Hindlimb muscle (tissue), 1 donor: Measurements from ENCODE around the gene AK8. TPM values are rescaled to one million over a fixed set of nuclear protein-coding genes. Genes with fewer than 3 reads are reported as not detected.

ENCODE experiments used
- DNase-seq: peaks from one replicate; pipeline ENCODE4 v3.0.0-alpha.2; 2013
- polyA plus RNA-seq: library from polyadenylated mRNA; unstranded; fragments of 120-200 nt; gene quantifications from one replicate; pipeline ENCODE4 v1.2.1, GENCODE V29; 2013; ENCODE audit not compliant: insufficient read length

Gene AK8
- polyA plus RNA-seq, 1 donor, result 0.48 TPM

DNA sequence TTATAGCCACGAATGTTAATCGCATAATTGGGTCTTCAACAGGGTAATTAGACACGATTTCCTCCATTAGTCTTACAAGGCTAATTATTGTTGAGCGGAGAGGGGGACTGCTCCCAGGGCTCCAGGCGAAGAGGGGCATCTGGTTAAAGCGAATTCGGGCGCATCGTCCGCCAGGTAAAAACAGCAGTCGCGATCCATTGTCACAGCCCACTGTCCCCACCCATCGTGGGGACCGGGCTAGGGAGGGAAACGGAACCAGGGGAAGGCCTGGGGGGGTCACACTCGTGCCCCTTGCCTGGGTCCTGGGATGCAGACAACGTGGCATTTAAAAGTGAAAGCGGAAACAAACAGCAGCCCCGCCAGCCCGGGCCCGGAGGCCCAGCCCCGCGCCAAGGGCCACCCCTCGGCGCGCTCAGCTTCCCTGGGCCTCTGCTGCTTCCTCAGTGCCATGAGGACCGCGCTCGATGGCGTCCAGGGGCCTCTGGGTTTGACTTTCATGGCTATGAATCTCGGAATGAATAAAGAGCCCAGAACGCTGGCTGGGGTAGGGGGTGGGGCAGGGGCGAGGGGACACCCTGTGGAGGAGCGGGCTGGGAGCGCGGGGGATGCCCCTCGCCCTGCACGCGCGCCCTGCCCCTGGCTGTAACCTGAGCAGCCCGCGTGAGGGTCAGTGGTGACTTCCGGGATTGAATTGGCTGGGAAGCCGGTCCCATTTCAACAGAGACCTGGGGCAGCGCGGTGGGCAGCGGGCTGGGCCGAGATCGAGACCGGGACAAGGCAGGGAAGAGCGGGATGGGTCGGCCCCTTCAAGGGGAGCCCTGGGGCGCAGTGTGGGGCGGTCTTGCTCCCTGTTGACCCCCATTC lies 107.9 kb downstream of the AK8 start:
- DNase-seq, result peak; percentile 74

DNA sequence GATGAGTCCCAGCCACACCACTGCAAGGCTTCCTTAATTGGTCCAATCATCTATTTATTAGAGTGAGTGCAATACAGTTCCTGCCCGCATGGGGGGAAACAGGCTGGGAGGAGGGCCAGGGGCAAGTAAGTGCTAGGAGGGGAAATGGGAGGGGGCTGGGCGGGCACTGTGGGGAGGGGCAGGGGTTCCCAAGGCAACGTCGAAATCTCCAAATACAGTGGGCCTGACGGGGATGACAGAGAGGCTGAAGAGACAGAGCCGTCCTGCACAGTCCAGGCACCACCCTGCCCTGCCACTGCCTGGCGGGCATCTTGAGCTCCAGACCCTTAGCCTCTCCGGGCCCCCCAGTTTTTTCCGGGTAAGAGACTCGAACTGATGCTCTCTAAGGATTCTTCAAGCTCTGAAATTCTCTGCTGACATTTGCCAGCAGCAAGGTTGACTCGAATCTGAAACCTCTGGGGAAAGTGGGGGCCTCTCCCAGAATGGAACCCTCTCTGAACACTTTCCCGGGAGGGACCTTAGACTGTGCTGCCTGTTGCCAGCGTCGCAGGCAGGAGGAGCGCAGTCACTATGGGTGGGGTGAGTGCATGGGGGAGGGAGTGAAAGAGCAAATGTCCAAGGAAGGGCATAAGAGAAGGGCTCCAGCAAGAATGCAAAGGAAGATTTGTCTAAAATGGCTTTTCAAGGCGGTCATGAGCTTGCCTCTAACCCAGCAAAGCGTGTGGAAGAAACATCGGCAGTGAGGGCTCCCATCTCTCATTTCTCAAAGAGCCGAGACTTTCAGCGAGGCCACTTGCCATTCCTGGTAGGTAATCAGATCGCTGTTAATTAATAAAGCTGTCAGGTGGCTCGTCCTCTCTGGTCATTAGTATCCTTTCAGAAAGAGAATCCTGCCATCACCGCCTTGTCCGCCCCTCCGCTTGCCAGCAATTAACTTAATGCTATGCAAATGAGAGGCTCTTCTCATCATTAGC lies 108.9 kb downstream of the AK8 start:
- peak; percentile 54 for DNase-seq

DNA sequence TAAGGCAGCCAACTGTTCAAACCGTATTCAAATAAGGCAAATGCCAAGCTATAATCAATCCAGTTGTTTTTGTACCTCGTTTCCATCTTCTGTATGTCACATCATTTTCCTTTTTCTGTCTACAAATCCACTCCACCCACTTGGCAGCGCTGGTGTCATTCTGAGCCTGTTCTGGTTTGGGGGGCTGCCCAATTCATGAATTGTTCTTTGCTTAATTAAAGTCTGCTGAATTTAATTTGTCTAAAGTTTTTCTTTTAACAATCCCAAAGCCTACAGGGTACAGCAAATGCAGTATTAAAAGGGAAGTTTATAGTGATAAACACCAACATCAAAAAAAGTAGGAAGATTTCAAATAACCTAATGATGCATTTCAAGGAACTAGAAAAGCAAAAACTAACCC lies 114.5 kb downstream of the AK8 start:
- DNase-seq, result no peak

DNA sequence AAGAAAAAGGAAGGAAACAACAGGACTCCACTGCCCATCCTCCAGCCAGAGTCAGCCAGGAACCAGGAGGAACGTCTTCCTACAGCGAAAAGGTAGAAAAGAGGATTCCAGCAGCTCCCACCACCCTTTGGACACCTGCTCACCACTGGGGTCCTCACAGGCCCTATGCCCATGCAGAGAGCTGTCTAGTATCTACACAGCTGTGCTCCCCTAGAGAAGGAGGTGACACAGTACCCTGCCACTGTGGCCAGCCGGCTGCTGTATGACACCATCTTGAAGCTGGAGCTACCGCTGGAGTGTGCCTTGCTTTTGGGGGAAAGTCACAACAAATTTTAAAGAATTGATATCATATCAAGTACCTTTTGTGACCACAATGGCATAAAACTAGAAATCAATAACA lies 115.2 kb downstream of the AK8 start:
- no peak for DNase-seq

DNA sequence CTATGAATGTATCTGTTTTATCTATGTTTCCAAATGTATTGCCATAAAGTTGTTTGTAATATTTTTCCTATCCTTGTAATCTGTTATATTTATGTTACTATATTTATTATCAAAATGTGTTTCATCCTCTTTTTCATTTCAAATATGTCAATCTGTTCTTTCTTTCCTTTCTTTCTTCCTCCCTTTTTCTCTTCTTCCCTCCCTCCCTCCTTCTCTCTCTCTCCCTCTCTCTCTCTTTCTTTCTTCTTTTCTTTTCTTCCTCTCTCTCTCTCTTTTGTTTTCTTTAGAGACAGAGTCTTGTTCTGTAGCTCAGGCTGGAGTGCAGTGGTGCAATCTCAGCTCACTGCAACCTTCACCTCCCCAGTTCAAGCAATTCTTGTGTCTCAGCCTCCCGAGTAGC lies 116.5 kb downstream of the AK8 start:
- no peak for DNase-seq

DNA sequence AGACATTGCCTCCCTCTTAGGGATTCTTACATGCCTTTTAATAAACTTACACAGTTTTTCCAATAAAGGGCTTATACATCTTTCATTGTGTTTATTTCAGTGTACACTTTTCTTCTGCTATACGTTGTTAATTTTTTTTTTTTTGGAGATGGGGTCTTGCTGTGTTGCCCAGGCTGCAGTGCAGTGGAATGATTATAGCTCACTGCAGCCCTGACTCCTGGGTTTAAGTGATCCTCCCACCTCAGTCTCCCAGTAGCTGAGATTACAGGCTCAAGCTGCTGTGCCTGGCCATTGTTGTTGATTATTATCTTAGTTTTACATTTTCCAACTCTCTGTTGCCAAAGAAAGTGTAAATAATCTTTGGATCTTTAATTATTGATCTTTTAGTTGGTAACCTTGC lies 118.0 kb downstream of the AK8 start:
- no peak for DNase-seq

DNA sequence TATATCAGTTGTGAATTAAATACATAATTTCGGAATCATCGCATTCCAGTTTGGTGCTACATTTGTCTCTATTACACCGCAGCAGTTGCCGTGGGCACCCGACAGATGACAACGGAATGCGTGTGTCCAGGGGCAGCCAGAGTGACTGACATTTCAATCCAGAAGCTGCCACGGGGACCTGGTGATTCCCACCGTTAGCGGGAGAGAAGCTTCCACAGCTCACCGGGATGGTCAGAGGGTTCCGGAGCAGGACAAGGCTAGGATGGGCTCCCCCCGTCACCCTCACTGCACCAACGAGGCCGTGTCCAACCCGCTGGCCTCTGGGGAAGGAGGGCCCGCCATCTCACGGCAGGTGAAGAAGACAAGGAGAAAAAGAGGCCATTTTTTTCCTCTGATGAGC lies 121.1 kb downstream of the AK8 start:
- no peak for DNase-seq

DNA sequence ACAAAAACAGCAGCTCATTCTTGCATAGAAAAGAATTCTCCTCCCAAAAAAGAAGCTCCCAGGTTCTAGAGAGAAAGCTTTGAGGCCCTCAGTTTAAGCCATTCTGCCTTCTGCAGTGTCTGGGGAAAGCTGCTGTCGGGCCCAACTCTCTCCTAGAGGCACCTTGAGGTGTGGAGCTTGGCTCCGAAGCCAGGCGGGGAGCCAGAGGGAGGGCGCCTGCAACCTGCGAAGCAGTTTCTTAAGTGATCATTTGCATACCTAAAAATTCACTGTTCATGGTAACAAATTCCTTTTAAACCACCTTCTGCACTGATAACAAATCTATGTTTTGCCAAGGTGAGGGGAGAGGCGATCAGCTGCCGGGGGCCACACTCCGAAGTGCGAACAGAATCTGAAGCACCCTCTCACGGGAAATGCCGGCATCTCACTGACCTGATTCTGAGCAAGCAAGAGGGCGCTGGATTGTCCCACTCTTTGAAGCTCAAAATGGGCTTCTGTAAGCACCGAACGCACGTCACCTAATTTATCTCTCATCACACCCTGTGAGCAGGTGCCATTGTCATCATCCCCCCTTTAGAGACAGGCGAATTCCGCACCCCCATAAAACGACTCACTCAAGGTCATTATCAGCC lies 121.8 kb downstream of the AK8 start:
- DNase-seq, result no peak

DNA sequence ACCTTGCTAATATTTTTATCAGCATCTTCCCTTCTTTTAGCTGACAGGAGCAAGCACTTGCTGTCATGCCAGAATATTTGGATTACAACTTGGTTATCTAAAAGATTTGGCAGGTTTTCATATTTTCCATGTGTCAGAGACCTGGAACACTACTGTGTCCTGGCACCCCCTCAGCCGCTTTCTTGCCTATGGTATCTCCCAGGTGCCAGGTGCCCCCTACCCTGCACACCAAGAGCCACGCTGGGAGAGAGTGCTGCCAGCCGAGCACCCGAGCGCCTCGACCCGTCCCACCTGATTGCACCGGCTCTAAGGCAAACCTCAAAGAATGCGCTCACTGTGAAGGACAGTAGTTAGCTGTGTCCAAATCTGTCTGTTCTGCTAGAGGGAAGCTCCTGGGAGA lies 123.0 kb downstream of the AK8 start:
- DNase-seq, result no peak

DNA sequence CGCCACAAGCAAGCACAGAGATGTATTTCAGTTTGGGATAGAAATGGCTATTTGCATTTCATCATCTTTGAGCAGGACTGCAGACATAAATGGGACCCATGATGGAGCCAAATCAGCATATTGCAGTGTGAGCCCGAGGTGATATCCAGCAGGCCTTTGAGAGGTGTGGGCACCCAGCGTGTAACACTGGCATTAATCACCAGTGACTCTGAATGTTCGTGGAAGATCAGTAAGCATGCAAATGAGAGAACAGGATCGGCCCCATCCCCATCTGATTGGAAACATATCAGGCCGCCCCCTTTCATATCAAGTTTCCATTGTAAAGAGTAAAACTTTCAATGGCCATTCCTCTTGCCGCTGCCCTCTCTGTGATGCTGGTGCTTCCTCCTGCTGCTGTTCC lies 123.8 kb downstream of the AK8 start:
- DNase-seq, result no peak

DNA sequence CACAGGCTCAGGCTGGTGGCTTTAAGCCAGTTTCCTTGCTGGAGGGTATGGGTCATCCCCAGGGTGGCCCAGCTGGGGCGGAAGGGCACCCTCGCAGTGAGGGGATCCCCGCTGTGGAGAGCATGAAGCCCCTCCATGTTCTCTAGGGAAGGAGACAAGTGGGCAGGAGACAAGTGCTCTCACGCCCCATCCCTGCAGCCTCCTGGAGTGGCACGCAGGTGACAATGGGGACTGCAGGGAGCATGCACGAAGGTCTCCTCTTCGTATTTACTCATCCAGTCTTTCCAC lies 124.5 kb downstream of the AK8 start:
- no peak for DNase-seq

DNA sequence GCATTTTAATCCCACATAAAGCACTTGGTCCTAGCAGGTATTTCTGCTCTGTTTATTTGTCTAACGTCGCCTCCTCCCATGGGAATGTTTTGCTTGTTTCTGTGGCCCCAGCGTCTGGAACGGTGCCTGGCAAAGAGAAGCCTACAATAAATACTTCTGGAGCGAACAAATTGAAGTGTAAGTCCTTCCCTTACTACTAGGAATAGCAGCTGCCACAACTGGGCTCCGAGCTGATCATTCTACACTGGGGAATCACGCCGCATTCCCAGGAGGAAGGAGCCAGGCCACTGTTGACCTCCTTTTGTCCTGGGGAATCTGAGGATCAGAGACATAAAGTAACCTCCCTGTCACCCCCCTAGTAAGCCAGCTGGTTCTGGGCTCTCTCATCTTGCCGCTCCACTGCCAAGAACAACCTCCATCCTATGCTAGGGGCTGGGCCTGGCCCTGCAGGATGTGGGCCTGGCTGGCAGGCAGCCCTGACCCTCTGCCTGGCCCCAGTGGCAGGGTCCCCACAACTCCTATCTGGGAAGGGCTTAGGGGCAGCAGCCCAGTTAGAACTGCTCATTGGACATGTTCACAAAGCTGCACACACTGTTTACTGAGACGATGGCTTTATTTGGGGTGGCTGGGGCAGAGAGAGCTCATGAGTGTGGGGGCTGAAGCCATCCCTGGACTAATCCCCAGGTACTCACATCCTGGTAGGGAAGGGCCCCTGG lies 125.0 kb downstream of the AK8 start:
- no peak for DNase-seq

DNA sequence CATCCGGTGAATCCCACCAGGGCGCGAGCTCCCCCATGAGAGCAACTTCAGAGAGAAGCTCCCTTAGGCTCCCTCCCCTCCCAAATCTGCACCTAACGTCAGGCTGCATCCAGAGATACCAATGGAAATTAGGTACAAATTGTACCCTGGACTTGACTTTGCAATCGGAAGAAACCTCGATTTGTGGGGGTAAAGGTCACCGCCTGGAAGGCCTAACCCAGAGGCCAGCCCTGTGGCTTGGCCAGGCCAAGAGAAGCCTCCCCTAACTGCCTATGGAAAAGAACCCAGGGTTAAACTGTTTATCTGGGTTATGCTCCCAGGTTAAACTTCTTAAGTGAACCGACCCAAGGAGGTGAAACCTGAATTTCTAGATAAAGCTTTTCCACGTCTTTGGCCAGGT lies 127.4 kb downstream of the AK8 start:
- no peak for DNase-seq

DNA sequence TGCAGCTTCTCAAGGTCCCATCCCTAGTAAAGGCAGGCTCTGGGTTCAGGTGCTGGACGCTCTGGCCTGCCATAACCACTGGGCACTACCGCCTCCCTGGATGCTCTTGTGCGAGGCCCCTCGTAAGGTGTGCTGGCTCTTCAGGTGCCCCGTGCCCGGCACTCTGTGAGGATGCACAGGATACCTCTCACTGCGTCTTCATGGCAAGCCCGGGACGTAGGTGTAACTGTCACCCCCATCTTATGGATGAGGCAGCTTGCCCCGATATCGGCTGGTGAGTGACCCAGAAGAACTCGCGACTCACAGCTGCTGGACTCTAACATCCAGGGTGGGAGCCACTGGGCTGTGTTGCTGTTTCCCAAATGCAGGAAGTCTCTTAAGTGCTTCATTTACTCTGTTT lies 128.8 kb downstream of the AK8 start:
- no peak for DNase-seq

DNA sequence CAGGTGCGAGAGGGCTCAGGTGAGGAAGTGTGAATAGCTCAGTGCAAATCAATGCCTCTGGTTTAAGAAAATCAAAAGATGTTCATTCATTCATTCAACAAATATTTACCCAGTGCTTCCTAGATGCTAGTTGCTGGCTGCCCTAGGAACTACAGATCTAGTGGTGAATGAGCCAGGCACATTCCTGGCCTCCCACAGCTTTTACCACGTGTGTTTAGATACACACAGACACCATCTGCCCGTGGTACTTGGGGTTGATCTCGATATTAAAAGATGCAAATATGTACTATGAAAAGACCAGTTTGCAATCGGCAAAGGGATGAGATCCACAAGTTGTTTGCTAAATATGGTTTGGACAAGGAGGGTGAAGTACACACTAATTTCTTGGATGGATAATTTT lies 129.6 kb downstream of the AK8 start:
- DNase-seq, result no peak

DNA sequence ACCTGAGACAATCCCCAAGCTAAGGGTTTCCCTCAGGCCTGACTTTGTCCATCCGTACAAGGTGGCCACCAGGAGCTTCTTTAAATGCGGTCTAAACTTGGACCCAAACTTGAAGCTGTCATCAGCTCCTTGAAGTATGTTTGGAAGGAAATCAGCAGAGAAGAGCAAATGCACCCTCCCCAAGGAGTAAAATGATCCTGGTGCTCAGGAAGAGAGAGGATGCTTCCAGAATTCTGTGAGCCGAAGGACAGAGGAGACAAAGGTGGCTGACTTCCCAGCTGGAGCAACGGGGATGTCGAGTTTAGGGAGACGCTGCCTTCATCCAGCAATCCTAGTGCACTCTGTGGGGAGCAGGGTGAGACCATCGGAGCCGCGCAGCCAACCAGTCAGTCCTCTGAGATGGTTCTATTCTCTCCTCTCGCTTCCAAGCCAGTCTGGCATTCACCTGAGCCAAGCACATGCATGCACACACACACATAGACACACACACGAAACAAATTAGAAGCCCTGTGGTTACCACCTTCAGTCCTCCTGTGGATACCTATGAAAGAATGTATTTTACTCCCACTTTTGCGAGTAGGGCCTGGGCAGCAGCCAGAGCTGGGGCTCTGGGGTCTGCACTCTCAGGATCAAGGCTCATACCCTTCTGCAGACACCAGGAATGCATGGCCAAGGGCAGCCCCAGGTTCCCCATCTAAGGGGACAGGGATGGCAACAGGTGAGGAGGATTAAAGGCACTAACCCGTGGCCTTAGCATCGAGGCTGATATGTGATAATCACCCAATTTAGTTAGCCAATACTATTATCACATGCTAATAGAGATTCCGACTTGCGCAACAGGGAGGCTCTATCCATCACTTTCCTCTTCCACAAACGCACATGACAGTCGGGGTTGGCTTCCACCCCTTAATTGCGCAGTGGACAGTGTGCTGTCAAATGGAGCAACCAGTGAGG lies 132.1 kb downstream of the AK8 start:
- DNase-seq, result no peak

DNA sequence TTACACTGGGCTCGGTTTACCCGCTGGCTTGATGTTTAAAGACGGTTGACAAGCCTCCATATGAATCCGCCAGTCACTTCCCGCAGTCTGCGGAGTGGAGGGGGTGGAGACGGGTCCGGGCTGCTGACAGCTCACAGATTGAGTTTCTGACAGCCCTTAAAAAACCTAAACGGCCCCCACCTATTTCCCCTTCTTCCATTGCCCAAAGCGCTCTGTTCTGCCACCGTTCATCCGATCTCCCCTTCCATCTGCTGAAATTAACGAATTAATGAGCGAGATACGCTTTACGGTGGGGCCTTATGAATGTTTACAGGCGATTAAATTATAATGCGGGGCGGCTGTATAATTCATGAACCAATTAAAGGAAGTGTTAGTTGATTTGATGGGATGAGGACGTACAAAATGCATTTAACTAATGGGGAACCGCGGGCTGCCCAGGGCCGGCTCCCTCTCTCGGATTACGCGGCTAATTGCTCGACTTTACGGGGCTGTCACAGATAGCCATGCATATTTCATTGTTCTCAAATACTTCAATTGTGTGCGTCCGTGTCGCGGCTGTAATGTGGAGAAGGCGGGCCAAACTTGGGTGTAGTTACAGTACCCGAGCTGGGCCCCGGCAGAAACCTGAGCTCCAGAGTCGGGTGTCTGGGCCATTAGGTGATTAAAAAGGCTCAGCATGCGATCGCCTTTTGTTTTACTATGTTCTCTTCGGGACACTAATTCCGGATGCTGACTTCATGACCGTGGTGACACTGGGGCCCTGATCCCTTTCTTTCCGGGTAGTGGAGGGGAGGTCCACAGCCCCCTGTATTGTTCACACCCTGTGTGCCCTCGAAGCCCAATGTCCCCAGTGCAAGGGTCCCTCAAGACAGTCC lies 133.0 kb downstream of the AK8 start:
- no peak for DNase-seq

DNA sequence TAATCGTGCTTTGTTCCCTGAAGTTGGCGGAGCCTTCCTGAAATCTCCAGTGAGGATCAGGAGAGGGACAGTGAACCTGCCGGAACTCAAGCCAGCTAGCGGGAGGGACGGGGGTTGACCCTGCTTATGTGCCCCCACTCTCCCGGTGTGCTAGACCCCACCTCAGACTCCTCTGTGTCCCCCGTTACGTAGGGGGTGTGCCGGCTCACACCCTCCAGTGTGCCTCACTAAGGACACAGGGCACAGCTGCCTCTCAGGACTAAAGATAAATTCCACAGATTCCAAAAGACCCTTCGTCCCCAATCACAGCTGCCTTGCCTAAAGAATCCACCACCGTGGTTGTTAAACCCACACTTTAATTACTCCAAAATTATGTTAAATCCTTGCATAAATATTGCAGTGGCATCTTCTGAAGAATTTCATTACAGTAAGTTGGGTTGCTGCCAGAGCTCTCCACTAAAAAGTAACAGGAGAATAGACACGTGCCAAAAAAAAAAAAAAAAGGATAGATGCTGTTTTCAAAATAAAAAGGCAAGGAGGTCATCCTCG lies 134.1 kb downstream of the AK8 start:
- no peak for DNase-seq

DNA sequence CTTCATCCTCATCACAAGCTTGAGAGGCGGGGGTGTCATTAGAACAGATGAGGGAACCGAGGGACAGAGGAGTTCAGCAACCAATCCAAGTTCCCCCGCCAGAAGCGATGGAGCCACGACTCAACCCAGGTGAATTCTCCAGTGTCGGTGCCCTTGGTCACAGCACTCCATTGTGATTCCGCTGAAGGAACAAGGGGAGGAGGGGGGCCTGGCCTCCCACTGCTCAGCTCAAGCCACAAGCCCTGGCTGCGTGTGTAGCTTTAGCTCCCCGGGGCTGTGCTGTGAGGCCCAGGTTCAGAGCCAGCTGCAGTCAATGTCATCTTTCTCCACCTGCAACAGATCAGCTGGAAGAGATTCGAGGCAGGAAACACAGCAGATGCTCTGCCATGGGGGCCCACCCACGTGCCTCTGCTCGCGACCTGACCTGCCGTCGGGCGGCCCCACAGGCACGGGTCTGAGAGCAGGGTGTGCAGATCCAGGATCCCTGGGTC lies 135.2 kb downstream of the AK8 start:
- no peak for DNase-seq
